NCI-H2227 (cell line): ENCODE results near the gene SHROOM3.
A peak's percentile ranks its signal among the peaks of the same experiment; 100 is the strongest.

Source experiments
- DNase-seq: peaks from one replicate; lab custom pipeline; 2025; ENCODE audit not compliant: unreplicated experiment; lab: John Stamatoyannopoulos, UW

The SHROOM3 gene

DNA sequence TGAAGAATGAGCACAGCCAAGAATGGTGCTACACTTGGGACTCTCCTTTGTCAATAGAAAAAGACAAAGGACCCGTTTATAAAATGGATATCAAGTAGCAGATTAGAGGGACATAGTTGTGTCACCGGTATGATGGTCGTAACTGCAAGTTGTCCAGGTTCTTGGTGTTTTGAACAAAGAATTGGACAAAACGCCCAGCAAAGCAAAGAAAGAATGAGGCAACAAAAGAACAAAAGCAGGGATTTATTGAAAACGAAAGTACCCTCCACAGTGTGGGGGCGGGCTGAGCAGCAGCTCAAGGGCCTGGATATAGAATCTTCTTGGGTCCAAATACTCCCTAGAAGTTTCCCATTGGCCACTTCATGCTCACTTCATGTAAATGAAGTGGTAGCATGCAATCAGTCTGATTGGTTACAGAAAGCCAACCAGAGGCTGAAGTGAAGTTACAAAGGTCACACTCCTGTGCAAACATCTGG lies 54.7 kb downstream of the SHROOM3 start:
- no peak for DNase-seq

GRCh38 chr4:76492055-76492454 lies 57.0 kb downstream of the SHROOM3 start:
- no peak for DNase-seq

GRCh38 chr4:76494243-76494642 lies 59.2 kb downstream of the SHROOM3 start:
- no peak for DNase-seq

DNA sequence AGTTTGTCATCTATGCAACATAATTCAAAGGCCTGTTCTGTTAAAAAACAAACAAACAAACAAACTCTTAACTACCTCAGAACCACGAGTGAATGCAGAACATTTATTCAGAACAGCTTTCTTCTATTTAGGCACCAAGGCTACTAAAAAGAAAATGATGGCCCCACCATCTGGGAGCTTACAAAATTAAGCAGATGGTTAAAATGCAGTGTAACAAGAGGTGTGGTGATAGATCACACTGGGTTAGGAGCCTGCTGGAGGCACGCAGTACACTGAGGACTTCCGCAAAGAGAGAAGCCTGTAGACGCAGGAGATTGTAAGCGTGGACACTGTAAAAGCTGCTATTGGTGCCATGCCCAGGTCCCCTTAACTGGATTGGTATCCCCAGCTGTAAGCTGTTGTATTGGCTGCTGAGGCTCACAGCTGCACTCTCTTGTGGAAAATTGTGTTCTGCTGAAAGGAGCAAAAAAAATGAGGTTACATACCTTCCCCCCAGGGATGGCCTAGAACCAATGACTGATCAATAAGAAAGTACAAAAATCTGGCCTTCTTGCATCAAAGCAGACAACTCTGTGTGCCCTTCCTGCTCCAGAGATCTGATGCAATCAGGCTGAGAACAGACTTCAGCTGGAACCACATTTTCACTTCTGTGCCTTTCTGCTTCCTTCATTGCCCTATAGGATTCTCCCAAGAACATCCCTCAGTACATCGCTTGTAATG lies 60.0 kb downstream of the SHROOM3 start:
- DNase-seq, result no peak

GRCh38 chr4:76498550-76498949 lies 63.5 kb downstream of the SHROOM3 start:
- DNase-seq, result no peak

- no peak for DNase-seq
These were observed 64.4 kb downstream of the SHROOM3 start for GRCh38 chr4:76499461-76499860.

DNA sequence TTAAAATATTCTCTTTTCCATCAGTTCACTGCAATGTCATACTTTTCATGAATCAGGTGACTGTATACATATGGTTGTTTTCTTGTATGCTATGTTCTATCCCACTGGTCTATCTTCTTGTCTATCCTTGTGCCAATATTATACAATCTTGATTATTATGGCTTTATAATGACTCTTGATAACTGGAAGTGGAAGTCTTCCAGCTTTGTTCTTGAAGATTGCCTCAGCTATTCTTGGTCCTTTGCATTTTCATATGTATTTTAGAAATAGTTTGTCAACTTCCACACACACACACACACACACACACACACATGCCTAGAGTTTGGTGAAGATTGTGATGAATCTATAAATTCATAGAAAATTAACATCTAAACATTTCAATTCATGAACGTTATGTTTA lies 67.9 kb downstream of the SHROOM3 start:
- no peak for DNase-seq

DNA sequence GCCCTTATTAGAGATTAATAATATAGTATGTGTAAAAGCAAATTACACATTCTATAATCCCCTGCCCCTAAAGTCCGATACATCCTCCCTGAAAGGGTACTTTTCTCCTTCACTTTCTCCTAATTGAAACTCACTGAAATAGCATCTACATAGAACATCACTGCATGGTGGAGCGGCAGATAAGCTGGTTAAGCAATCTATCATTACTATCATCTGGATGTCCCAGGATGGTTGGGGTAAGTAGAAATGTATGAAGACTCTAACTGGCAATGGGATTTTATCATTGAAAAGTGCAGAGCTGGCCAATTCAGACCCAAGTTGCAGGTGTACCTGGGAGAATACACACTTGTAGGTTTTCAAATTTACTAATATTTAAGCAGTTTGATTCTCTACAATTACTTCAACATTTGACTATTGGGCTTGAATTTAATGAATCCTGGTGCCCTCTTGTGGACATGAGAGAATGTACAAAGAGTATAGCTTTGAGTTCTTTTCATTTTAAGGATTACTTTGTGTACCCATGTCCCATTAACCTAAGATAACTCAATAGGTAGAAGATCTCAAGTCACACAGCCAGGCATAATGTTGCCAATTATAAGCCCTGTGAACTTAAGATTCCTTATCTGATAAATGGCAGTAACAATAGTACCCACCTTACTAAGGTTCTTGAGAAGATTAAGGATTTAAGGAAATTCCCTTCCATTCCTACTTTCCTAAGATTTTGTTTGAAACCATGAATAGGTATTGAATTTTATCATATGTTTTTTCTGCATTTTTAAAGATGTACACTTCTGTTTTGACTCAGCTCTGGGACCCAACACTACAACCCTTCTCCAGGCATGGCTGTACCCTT lies 69.8 kb downstream of the SHROOM3 start:
- peak; percentile 30 for DNase-seq

- no peak for DNase-seq
These were observed 76.9 kb downstream of the SHROOM3 start for GRCh38 chr4:76511947-76512346.

DNA sequence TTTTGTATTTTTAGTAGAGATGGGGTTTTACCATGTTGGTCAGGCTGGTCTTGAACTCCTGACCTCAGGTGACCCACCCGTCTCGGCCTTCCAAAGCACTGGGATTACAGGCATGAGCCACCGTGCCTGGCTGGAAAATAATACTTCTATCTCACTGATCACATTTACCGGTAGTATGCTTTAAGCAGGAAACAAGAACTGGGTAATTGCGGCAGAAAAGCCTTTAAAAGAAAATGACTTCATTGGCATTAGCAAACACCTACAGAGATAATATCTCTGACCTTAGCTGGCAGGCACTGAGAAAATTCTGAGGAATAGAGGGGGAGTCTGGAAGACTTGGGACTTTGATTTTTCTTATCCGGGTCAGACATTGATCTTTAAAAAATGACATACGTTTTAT lies 78.5 kb downstream of the SHROOM3 start:
- no peak for DNase-seq

DNA sequence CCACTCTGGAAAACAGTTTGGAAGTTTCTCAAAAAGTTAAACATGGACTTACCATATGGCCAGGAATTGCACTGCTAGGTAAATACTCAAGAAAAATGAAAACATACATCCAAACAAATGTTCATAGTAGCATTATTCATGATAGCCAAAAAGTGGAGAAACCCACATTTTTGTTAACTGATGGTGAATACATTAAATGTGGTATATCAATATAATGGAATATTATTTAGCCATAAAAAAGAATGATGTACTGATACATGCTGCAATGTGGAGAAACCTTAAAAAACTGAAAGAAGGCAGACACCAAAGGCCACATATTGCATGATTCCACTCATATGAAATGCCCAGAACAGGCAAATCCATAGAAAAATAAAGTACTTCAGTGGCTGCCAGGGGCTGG lies 79.1 kb downstream of the SHROOM3 start:
- DNase-seq, result no peak

DNA sequence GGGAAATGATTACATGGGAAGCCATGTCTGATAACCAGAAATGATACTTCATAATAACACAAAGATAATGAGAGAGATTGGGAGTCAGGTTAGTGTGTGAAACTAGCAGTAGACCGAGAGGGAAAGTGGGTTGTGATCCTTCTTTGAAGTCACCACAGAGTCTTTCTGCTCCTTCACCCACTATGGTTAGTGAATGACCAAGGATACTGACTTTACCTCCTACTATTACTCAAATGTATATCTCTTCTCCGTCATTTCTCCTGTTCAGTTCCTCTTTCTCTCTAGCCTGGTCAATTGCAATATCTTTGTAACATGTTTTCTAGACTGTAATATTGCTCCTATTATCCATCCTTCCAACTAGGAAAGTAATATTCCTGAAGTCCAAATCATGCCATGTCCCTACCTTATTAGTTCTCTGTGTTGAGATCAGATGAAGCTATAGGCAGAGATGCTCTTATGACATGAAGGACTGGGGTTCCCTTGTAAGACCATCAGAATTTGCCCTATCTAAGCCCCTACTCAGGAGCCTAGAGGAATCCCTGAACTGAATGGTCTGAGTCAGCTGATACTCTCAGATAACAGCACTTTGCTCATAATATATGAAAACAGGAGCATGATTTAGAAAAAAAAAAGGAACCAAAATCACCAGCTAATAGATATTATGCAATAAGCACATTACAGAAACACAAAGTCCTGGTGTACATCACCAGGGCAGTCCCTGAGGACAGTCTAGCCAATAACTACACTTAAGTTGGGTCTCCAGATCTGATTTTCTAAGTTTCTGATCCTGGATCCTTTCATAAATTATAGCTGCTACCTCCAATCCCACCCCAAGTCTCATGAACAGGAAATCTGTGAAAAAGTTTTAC lies 81.2 kb downstream of the SHROOM3 start:
- DNase-seq, result no peak

DNA sequence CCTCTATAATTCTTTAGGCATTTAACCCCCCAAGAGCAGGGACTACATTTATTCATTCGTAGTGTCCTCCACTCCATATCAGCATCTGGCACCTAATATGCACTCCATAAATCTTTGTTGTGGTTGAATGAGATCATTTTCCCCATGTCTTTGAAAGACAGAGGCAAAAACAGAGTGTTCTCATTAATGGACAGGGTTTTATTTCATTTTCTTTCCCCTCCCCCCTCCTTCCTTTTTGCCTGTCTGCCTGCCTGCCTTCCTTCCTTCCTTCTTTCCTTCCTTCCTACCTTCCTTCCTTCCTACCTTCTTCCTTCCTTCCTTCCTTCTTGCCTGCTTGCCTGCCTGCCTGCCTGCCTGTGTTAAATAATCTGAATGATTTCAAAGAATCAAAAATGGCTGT lies 83.2 kb downstream of the SHROOM3 start:
- DNase-seq, result no peak

DNA sequence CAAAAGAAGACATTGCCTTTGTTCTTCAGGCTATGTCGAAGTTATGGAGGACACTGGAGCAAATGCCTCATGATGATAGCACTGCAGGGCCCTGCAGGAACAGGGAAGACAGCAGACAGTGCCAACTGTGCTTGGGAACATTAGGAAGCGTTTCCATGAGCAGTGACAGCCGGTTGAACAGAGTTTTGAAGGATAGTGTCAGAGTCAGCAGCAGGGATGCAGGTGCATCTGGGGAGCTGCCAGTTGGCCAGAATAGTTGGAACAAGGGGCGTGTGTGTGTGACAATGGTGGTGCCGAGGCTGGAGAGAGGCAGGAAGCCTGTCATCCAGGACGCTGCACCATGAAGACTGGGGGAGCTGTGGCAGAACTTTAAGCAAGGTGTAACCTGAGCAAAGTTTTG lies 88.6 kb downstream of the SHROOM3 start:
- DNase-seq, result no peak

DNA sequence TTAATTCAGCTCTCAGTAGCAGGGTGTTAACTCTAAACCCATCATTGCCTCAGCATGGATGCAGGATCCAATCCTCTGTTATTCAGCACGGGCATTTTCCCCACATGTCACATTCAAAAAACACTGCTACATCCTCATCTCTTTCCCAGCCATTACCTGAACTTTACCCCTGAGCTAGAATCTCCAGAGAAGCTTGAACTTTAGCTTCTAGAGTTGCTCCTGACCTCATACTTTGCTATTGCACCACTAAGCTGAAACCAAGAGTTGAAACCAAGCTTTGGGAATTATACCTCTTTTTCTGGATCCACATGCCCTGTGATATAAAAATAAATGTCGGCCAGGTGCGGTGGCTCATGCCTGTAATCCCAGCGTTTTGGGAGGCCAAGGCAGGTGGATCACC lies 90.7 kb downstream of the SHROOM3 start:
- no peak for DNase-seq

DNA sequence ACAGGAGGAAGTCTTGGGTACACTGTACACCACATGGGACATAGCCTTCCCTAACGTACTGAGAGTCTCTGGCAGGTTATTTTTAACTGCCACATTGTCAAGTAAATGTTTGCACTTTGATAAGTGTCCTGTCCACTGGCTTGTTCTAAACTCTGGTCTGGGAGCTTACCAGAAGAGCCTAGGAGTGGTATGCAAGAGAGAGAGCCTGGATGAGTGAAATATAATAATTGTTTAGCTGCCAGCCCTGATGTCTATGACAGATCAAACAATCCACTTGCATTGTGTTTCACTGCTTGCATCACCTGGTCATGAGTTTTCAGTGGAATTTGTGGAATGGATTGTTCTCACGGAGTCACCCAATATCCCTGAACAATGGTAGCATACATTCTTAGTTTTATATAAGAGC lies 91.6 kb downstream of the SHROOM3 start:
- DNase-seq, result no peak

- no peak for DNase-seq
These were observed 92.6 kb downstream of the SHROOM3 start for GRCh38 chr4:76527666-76528065.

DNA sequence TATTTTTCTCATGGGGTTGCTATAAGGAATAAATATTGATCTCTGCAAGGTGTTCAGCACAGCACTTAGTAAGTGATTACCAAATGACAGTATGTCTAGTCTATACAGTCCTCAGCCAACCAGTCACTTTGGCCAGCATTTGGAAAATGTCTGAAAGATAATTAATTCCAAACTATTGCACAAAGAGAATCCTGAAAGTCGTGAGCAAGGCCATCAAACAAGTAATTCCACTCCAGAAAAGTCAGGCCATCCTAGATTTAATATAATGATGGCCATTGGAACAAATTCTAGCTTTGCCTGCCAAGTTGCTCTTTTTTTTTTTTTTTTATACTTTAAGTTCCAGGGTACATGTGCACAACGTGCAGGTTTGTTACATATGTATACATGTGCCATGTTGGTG lies 96.6 kb downstream of the SHROOM3 start:
- DNase-seq, result no peak

DNA sequence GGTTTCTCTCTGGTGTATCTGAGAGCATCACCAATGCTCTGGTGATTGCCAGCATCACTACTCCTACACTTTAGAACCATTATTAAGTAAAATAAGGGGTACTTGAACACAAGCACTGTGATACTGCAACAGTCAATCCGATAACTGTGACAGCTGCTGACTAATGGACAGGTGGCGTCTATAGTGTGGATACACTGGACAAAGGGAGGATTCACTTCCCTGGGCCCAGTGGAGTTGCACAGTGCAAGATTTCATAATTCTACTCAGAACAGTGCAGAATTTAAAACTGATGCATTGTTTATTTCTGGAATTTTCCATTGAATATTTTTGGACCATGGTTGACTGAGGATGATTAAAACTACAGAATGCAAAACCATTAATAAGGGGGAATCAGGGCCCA lies 97.8 kb downstream of the SHROOM3 start:
- DNase-seq, result no peak

GRCh38 chr4:76533314-76533713 lies 98.3 kb downstream of the SHROOM3 start:
- no peak for DNase-seq

- DNase-seq, result peak; percentile 50
These were observed 100.8 kb downstream of the SHROOM3 start for GRCh38 chr4:76535603-76536372.
